ENCODE measurements around the gene EXD3. TPM values are rescaled to one million over a fixed set of nuclear protein-coding genes. Genes with fewer than 3 reads are reported as not detected.

Gene EXD3
- total RNA-seq, 1 experiment from 2014 or later: 15.3 TPM

DNA sequence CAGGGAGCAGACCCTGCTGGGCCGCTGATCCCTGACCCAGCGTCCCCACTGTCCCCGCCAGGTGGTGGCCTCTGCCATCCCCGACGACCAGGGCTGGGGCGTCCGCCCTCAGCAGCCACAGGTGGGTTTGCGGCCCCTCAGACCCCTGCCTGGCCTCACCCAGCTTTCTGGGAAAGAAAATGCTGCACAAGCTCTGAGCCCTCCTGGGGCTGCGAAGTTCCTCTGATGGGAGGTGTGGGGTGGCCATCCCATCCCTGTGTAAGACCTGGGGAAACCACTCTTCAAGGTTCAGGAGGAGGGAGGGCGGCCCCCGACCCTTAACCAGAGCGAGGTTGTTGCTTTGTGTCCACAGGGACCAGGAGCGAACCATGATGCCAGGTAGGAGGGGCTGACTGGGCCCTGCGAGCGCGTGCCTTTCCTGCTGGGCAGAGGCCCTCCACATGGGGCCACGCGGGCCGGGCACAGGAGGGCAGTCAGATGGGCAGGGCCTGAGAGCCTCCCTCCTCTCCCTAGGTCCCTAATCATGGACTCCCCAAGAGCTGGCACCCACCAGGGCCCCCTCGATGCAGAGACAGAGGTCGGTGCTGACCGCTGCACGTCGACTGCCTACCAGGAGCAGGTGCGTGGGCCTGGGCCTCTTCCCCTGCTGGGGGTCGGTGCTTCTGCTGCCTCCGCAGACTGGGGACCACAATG is 7.9 kb upstream of the EXD3 start:
- no peak overlapping the region for H3K14ac ChIP-seq (ENCODE audit: insufficient read depth, low read length)
- H3K79me2 ChIP-seq (ENCODE audit: insufficient read depth, low read length): no peaks in the 10 kb centered on the region
- H3K27ac ChIP-seq (ENCODE audit: insufficient read length, low read depth, low read length): no peak overlapping the region
- no peak overlapping the region for H4K8ac ChIP-seq (replicated peaks; ENCODE audit: insufficient read length, low read depth, low read length)
- no peak for DNase-seq
- no peaks in the 10 kb centered on the region for H3K9me3 ChIP-seq (ENCODE audit: control insufficient read depth, low read depth, low read length)
- no peaks in the 10 kb centered on the region for H3K23me2 ChIP-seq (ENCODE audit: insufficient read length, low read depth, low read length, poor library complexity, severe bottlenecking)
- H3K4ac ChIP-seq (ENCODE audit: low read depth, low read length): no peak overlapping the region
- TF ChIP-seq, protein P1, sequence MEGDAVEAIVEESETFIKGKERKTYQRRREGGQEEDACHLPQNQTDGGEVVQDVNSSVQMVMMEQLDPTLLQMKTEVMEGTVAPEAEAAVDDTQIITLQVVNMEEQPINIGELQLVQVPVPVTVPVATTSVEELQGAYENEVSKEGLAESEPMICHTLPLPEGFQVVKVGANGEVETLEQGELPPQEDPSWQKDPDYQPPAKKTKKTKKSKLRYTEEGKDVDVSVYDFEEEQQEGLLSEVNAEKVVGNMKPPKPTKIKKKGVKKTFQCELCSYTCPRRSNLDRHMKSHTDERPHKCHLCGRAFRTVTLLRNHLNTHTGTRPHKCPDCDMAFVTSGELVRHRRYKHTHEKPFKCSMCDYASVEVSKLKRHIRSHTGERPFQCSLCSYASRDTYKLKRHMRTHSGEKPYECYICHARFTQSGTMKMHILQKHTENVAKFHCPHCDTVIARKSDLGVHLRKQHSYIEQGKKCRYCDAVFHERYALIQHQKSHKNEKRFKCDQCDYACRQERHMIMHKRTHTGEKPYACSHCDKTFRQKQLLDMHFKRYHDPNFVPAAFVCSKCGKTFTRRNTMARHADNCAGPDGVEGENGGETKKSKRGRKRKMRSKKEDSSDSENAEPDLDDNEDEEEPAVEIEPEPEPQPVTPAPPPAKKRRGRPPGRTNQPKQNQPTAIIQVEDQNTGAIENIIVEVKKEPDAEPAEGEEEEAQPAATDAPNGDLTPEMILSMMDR (conservative IDR thresholded peaks at IDR 0.05): no peak
- H4K5ac ChIP-seq (ENCODE audit: insufficient read length, low read depth, low read length): no peak overlapping the region
- H3K23ac ChIP-seq (ENCODE audit: insufficient read length, low read depth, low read length): no peak overlapping the region
- H2AFZ ChIP-seq (ENCODE audit: low read length): no peak overlapping the region
- no peak overlapping the region for H3K18ac ChIP-seq (ENCODE audit: insufficient read length, low read depth, low read length)
- H2BK120ac ChIP-seq (ENCODE audit: low read depth, low read length, poor library complexity, severe bottlenecking): no peak overlapping the region
- no peak overlapping the region for H3T11ph ChIP-seq (ENCODE audit: low read length)
- no peaks in the 10 kb centered on the region for H3K79me1 ChIP-seq (ENCODE audit: insufficient read depth, low read depth, low read length, poor library complexity, severe bottlenecking)
- no peak overlapping the region for H3K4me2 ChIP-seq (ENCODE audit: insufficient read depth, insufficient read length, low read length)
- H2BK15ac ChIP-seq (ENCODE audit: low read depth, low read length): no peak overlapping the region
- H3K27me3 ChIP-seq (ENCODE audit: insufficient read depth, low read length): no peaks in the 10 kb centered on the region
- no peak overlapping the region for H2BK5ac ChIP-seq (ENCODE audit: insufficient read length, low read length)
- H3K9ac ChIP-seq (ENCODE audit: extremely low read depth, insufficient read length, low read length): no peak overlapping the region
- no peaks in the 10 kb centered on the region; a peak in 1 of 4 replicates for H3K4me1 Mint-ChIP-seq
- H3K56ac ChIP-seq (ENCODE audit: insufficient read length, low read depth, low read length): no peak overlapping the region
- no peak overlapping the region for H2BK12ac ChIP-seq (ENCODE audit: insufficient read length, low read depth, low read length)
- no peaks in the 10 kb centered on the region for H3K4me1 ChIP-seq (ENCODE audit: insufficient read depth, low read length)
- no peak overlapping the region for H3K27ac Mint-ChIP-seq
- no peaks in the 10 kb centered on the region for H3K36me3 Mint-ChIP-seq (ENCODE audit: insufficient read depth in 1 of 3, low read depth in 3 of 3)
- no peak overlapping the region for H3K4me3 Mint-ChIP-seq
- no peaks in the 10 kb centered on the region for H3K9me3 Mint-ChIP-seq
- no peaks in the 10 kb centered on the region for H4K20me1 ChIP-seq (ENCODE audit: control insufficient read depth, insufficient read depth, insufficient read length)
- H2AK5ac ChIP-seq (ENCODE audit: insufficient read length, low read length): no peak overlapping the region
- no CpG with 5 or more reads among the region's 27 CpGs for WGBS (ENCODE audit: extremely low coverage, insufficient read length, low lambda C conversion rate)
- no peak overlapping the region for H4K91ac ChIP-seq (ENCODE audit: insufficient read length, low read depth, low read length)
- no peaks in the 10 kb centered on the region; the same call in 1 of the 2 replicates for H3K27me3 Mint-ChIP-seq (ENCODE audit: low read depth)
- no peak overlapping the region for H2BK20ac ChIP-seq (ENCODE audit: low read depth, low read length, poor library complexity, severe bottlenecking)
